ENCODE results near the gene VSTM4.

Gene VSTM4

GRCh38 chr10:49160814-49161213 lies 45.5 kb upstream of the VSTM4 start:
- H3K27ac ChIP-seq = no peak overlapping the region
- DNase-seq (ENCODE audit: low spot score) = no peak

DNA sequence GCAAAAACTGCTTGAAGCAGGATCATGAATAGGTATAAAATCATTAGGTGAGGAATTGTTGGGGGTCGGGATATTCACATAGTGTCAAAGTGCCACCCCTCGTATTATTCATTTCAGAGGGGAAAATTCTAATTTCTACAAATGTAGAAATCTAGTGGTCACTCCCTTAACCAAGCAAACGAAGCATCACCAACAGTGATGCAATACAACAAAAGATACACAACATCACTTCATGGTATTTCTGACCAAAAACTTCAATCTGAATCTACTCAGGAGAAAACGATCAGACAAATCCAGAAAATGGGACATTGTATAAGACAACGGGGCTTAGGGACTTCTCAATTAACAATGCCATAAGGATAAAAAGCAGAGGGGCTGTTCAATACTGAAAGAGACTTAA lies 44.8 kb upstream of the VSTM4 start:
- Histone ChIP-seq H3K4me3 (no peak overlapping the region), H3K27ac (no peak overlapping the region)
- TF ChIP-seq CTCF (IDR thresholded peaks at IDR 0.05) = no peak
- DNase-seq (ENCODE audit: low spot score) = no peak

More at GRCh38 chr10:49160814-49161213, 45.5 kb upstream of the VSTM4 start:
- no peak overlapping the region for H3K4me3 ChIP-seq
- no peak for TF ChIP-seq CTCF (IDR thresholded peaks at IDR 0.05)

GRCh38 chr10:49158915-49159314 lies 43.6 kb upstream of the VSTM4 start:
- TF ChIP-seq CTCF (IDR thresholded peaks at IDR 0.05) = no peak
- Histone ChIP-seq H3K4me3 (no peak overlapping the region), H3K27ac (no peak overlapping the region)
- no peak for DNase-seq (ENCODE audit: low spot score)

- TF ChIP-seq CTCF (IDR thresholded peaks at IDR 0.05) = no peak
- DNase-seq (ENCODE audit: low spot score) = no peak
Observed at GRCh38 chr10:49158404-49158803, 43.1 kb upstream of the VSTM4 start.

GRCh38 chr10:49157229-49157628 lies 41.9 kb upstream of the VSTM4 start:
- no peak for DNase-seq (ENCODE audit: low spot score)
- H3K27ac ChIP-seq = no peak overlapping the region
- no peak for TF ChIP-seq CTCF (IDR thresholded peaks at IDR 0.05)
- no peak overlapping the region for H3K4me3 ChIP-seq

More at GRCh38 chr10:49158404-49158803, 43.1 kb upstream of the VSTM4 start:
- Histone ChIP-seq H3K4me3 (no peak overlapping the region), H3K27ac (no peak overlapping the region)

GRCh38 chr10:49154641-49155040 lies 39.3 kb upstream of the VSTM4 start:
- no peak for TF ChIP-seq CTCF (IDR thresholded peaks at IDR 0.05)
- Histone ChIP-seq H3K4me3 (no peak overlapping the region), H3K27ac (no peak overlapping the region)
- no peak for DNase-seq (ENCODE audit: low spot score)

- TF ChIP-seq CTCF (IDR thresholded peaks at IDR 0.05) = no peak
- Histone ChIP-seq H3K4me3 (no peak overlapping the region), H3K27ac (no peak overlapping the region)
- no peak for DNase-seq (ENCODE audit: low spot score)
Observed at GRCh38 chr10:49153971-49154370, 38.6 kb upstream of the VSTM4 start.

All from coronary artery (tissue), 2 donors.